SK-N-SH (cell line): ENCODE measurements around the gene WNT9B. TPM values are rescaled to one million over a fixed set of nuclear protein-coding genes. Genes with fewer than 3 reads are reported as not detected.

ENCODE experiments used
- CTCF ChIA-PET: fragments of 300-600, 350-600 bp; formaldehyde crosslinking; extraction: SDS; loops from one replicate; lab custom pipeline; 2021; lab: Yijun Ruan, JAX
- POLR2A ChIA-PET: fragments of 350-600 bp; sonication (Branson Sonifier 250); formaldehyde crosslinking; extraction: SDS; loops from one replicate; lab custom pipeline; 2020; ENCODE audit warnings: antibody characterized with exemption, inconsistent platforms; lab: Yijun Ruan, JAX
- DNase-seq: peaks from one replicate; pipeline ENCODE4 v3.0.0; 2012
- H2AFZ ChIP-seq: fragments of 200-600 bp; sonication (generic); 2 replicates; pipeline ENCODE4 v1.8.1; 2016; ENCODE audit warnings: antibody characterized with exemption, mild to moderate bottlenecking, low read depth
- H3F3A ChIP-seq: fragments of 200-600 bp; sonication (generic); replicated peaks from 2 replicates; pipeline ENCODE3; 2016; ENCODE audit warnings: antibody characterized with exemption, mild to moderate bottlenecking; ENCODE audit not compliant: insufficient read depth
- H3K27ac ChIP-seq, 2 experiments: fragments of 200-500 bp in 1 of 2; fragments of 200-600 bp in 1 of 2; sonication (Bioruptor generic) in 1 of 2; sonication (generic), shearing (Covaris generic) in 1 of 2; 2 replicates each; pipeline versions ENCODE4 v1.5.1 to v1.6.1; 2014 to 2016; ENCODE audit warnings: low read depth in 2 of 2, inconsistent platforms in 1 of 2, low read length in 1 of 2, mild to moderate bottlenecking in 1 of 2, mixed read lengths in 1 of 2
- H3K27me3 ChIP-seq: fragments of 200-600 bp; sonication (generic), shearing (Covaris generic); 2 replicates; pipeline ENCODE4 v1.6.1; 2016; ENCODE audit warnings: mixed run types; ENCODE audit not compliant: insufficient read depth
- H3K36me3 ChIP-seq, 2 experiments: fragments of 200-500 bp in 1 of 2; fragments of 200-600 bp in 1 of 2; sonication (Bioruptor generic) in 1 of 2; sonication (generic) in 1 of 2; replicated peaks in 1 of 2; 2 replicates each; pipeline versions ENCODE3 to v1.5.1; 2014 to 2016; ENCODE audit warnings: low read length in 1 of 2, mild to moderate bottlenecking in 1 of 2; ENCODE audit not compliant: insufficient read depth in 2 of 2, control insufficient read depth in 1 of 2
- H3K4me1 ChIP-seq, 2 experiments: fragments of 200-500 bp in 1 of 2; fragments of 200-600 bp in 1 of 2; sonication (Bioruptor generic) in 1 of 2; sonication (generic), shearing (Covaris generic) in 1 of 2; 2 replicates each; pipeline versions ENCODE4 v1.5.1 to v1.6.1; 2014 to 2016; ENCODE audit warnings: low read depth in 1 of 2, low read length in 1 of 2, mixed run types in 1 of 2; ENCODE audit not compliant: insufficient read depth in 2 of 2, control insufficient read depth in 1 of 2
- H3K4me2 ChIP-seq: fragments of 200-600 bp; sonication (generic), shearing (Covaris generic); 2 replicates; pipeline ENCODE4 v1.6.1; 2017; ENCODE audit warnings: mixed run types
- H3K4me3 ChIP-seq, 2 experiments: fragments of 200-500 bp in 1 of 2; fragments of 200-600 bp in 1 of 2; sonication (Bioruptor generic) in 1 of 2; sonication (generic), shearing (Covaris generic) in 1 of 2; 2 replicates each; pipeline versions ENCODE4 v1.5.1 to v1.8.1; 2014 to 2016; ENCODE audit warnings: low read depth in 2 of 2, inconsistent platforms in 1 of 2, low read length in 1 of 2, mild to moderate bottlenecking in 1 of 2, mixed read lengths in 1 of 2, moderate library complexity in 1 of 2
- H3K79me2 ChIP-seq: fragments of 200-600 bp; sonication (generic); 2 replicates; pipeline ENCODE4 v1.8.1; 2017; ENCODE audit warnings: mild to moderate bottlenecking; ENCODE audit not compliant: insufficient read depth
- H3K9ac ChIP-seq: fragments of 200-600 bp; sonication (generic); 2 replicates; pipeline ENCODE4 v1.6.1; 2017; ENCODE audit warnings: mixed run types
- H3K9me2 ChIP-seq: fragments of 200-600 bp; sonication (generic); 2 replicates; pipeline ENCODE4 v1.6.1; 2017; ENCODE audit warnings: mixed run types
- H3K9me3 ChIP-seq: fragments of 200-600 bp; sonication (generic); 2 replicates; pipeline ENCODE4 v1.6.1; 2017; ENCODE audit warnings: mixed run types, mild to moderate bottlenecking, moderate library complexity
- H4K20me1 ChIP-seq: fragments of 200-600 bp; sonication (generic); 2 replicates; pipeline ENCODE4 v1.6.1; 2017; ENCODE audit warnings: mild to moderate bottlenecking, mixed run types; ENCODE audit not compliant: insufficient read depth
- CTCF ChIP-seq: fragments of 200-600 bp; sonication (generic); IDR thresholded peaks from 2 replicates; pipeline ENCODE4 v1.6.1; 2017; ENCODE audit warnings: antibody characterized with exemption, mild to moderate bottlenecking, moderate library complexity
- ELF1 ChIP-seq: IDR thresholded peaks from 2 replicates; pipeline ENCODE4 v1.4.0; 2012
- FOSL2 ChIP-seq: IDR thresholded peaks from 2 replicates; pipeline ENCODE4 v1.4.0; 2012; ENCODE audit warnings: low read depth, mild to moderate bottlenecking, moderate library complexity, borderline replicate concordance
- FOXJ3 ChIP-seq: sonication (generic); formaldehyde crosslinking; IDR thresholded peaks from 2 replicates; pipeline ENCODE4 v1.5.1; 2020; ENCODE audit warnings: mild to moderate bottlenecking, missing genetic modification reagents
- MEF2A ChIP-seq: IDR thresholded peaks from 2 replicates; pipeline ENCODE4 v1.4.0; 2012; ENCODE audit warnings: low read depth, borderline replicate concordance
- NRF1 ChIP-seq: IDR thresholded peaks from 2 replicates; pipeline ENCODE4 v1.6.1; 2012; ENCODE audit warnings: low read depth, mild to moderate bottlenecking, low read length
- PBX3 ChIP-seq: IDR thresholded peaks from 2 replicates; pipeline ENCODE4; 2012
- POLR2AphosphoS5 ChIP-seq: IDR thresholded peaks from 2 replicates; pipeline ENCODE4 v1.6.1; 2012; ENCODE audit warnings: low read depth, low read length
- RCOR1 ChIP-seq: fragments of 150-350 bp; IDR thresholded peaks from 2 replicates; pipeline ENCODE4 v1.6.1; 2017; ENCODE audit warnings: antibody characterized with exemption, low read length
- RFX5 ChIP-seq: IDR thresholded peaks from 2 replicates; pipeline ENCODE4 v1.6.1; 2012; ENCODE audit warnings: mild to moderate bottlenecking, improper control_type of control experiment, low read length
- TAF1 ChIP-seq: IDR thresholded peaks from 2 replicates; pipeline ENCODE4 v1.6.1; 2012; ENCODE audit warnings: low read depth, mild to moderate bottlenecking, low read length, moderate library complexity, borderline replicate concordance
- TCF12 ChIP-seq: IDR thresholded peaks from 2 replicates; pipeline ENCODE4 v1.4.0; 2012
- TEAD4 ChIP-seq: IDR thresholded peaks from 2 replicates; pipeline ENCODE4 v1.4.0; 2012; ENCODE audit warnings: mild to moderate bottlenecking, borderline replicate concordance; ENCODE audit not compliant: insufficient read depth
- YY1 ChIP-seq: IDR thresholded peaks from 2 replicates; pipeline ENCODE4 v1.4.0; 2012; ENCODE audit warnings: low read depth, mild to moderate bottlenecking
- whole genome bisulfite sequencing: methylation state at CpG from one replicate; pipeline ENCODE4 v1.1.6; 2017; ENCODE audit warnings: low lambda C conversion rate; 5-methylcytosine and 5-hydroxymethylcytosine counted together
- polyA plus RNA-seq, 3 experiments: library from polyadenylated mRNA; depleted of rRNA; stranded (reverse); fragments of >200 nt; gene quantifications; 2 replicates each; pipeline ENCODE4 v1.2.3, GENCODE V29; 2012

Gene WNT9B
- polyA plus RNA-seq, 1 of the 3 experiments (the other 2 are of a cell fraction): not detected

- ChIA-PET POLR2A (no interaction called here), CTCF (interaction anchor here (0.8 to 7.1 kb wide), 4 partner anchors 45 to 59 kb away, joined by 3 to 34 read pairs (median 6); no protein-coding TSS in a partner anchor)
- no peaks in the 10 kb centered on the region for H3F3A ChIP-seq
- no peak overlapping the region for H3K4me2 ChIP-seq
- H3K9me3 ChIP-seq: no peaks in the 10 kb centered on the region
- H3K9me2 ChIP-seq: no peaks in the 10 kb centered on the region
- H3K36me3 ChIP-seq: no peaks in the 10 kb centered on the region
- no peak overlapping the region for H3K4me3 ChIP-seq
- H4K20me1 ChIP-seq: no peaks in the 10 kb centered on the region
- no peak for TF ChIP-seq FOSL2
- no peak for TF ChIP-seq NRF1
- TF ChIP-seq MEF2A: no peak
- no peak for TF ChIP-seq FOXJ3 (CRISPR knock-in tag)
- no peak overlapping the region for H3K27ac ChIP-seq
- H3K4me1 ChIP-seq: no peaks in the 10 kb centered on the region; a peak in 1 of 4 replicates
- peaks cover 36% of the 10 kb centered on the region for H3K27me3 ChIP-seq
- 61% methylated on average over 20 of the region's 29 CpGs for WGBS
- no peak for DNase-seq
- no peak overlapping the region for H3K9ac ChIP-seq
- H3K79me2 ChIP-seq: no peaks in the 10 kb centered on the region
- H2AFZ ChIP-seq: no peak overlapping the region
Measured at GRCh38 chr17:46894476-46895151, 43.2 kb downstream of the WNT9B start.

- no peaks in the 10 kb centered on the region for H4K20me1 ChIP-seq
- H3K4me2 ChIP-seq: no peak overlapping the region
- whole genome bisulfite sequencing: 72% methylated on average over 8 of the region's 9 CpGs
- no peaks in the 10 kb centered on the region; a peak in 1 of 4 replicates for H3K4me1 ChIP-seq
- no peak for DNase-seq
- no peak overlapping the region for H3K4me3 ChIP-seq
- H3K27ac ChIP-seq: no peak overlapping the region
- no peak for TF ChIP-seq TEAD4
- TF ChIP-seq POLR2AphosphoS5: no peak
- TF ChIP-seq YY1: no peak
- TF ChIP-seq FOXJ3 (CRISPR knock-in tag): no peak
- H3F3A ChIP-seq: no peaks in the 10 kb centered on the region
- H3K9me2 ChIP-seq: no peaks in the 10 kb centered on the region
- CTCF ChIA-PET: interaction anchor here (0.8 to 7.1 kb wide), 4 partner anchors 44 to 60 kb away, joined by 3 to 34 read pairs (median 6); no protein-coding TSS in a partner anchor
- no peak overlapping the region for H2AFZ ChIP-seq
- H3K36me3 ChIP-seq: no peaks in the 10 kb centered on the region
- POLR2A ChIA-PET: no interaction called here
- H3K9ac ChIP-seq: no peak overlapping the region
- no peaks in the 10 kb centered on the region for H3K79me2 ChIP-seq
- H3K9me3 ChIP-seq: no peaks in the 10 kb centered on the region
- H3K27me3 ChIP-seq: peaks cover 36% of the 10 kb centered on the region
Measured at GRCh38 chr17:46895171-46895570, 43.8 kb downstream of the WNT9B start.

- TF ChIP-seq YY1: no peak
- no peak for TF ChIP-seq RCOR1
- TF ChIP-seq RFX5: no peak
- TF ChIP-seq ELF1: no peak
- no peak for TF ChIP-seq CTCF
- no peak for TF ChIP-seq TAF1
- TF ChIP-seq FOSL2: no peak
- TF ChIP-seq PBX3: no peak
- TF ChIP-seq TCF12: no peak
- WGBS: 51% methylated on average over 9 of the region's 9 CpGs
- DNase-seq: no peak
Measured at GRCh38 chr17:46896991-46897390, 45.6 kb downstream of the WNT9B start.

More at GRCh38 chr17:46896991-46897390, 45.6 kb downstream of the WNT9B start:
- Histone ChIP-seq H3K36me3 (no peaks in the 10 kb centered on the region), H3K9me3 (no peaks in the 10 kb centered on the region), H3K9ac (no peak overlapping the region), H4K20me1 (no peaks in the 10 kb centered on the region), H3K27ac (no peak overlapping the region), H3K4me1 (no peaks in the 10 kb centered on the region; a peak in 1 of 4 replicates), H2AFZ (no peak overlapping the region), H3F3A (no peaks in the 10 kb centered on the region), H3K4me3 (no peak overlapping the region), H3K27me3 (peaks cover 40% of the 10 kb centered on the region), H3K79me2 (no peaks in the 10 kb centered on the region), H3K9me2 (no peaks in the 10 kb centered on the region), H3K4me2 (no peak overlapping the region)
- CTCF ChIA-PET: interaction anchor here (0.6 to 1.1 kb wide), 2 partner anchors 10 to 11 kb away, joined by 3 to 4 read pairs; no protein-coding TSS in a partner anchor
- POLR2A ChIA-PET: interaction anchor here (0.5 kb wide), 1 partner anchor 13 kb away, joined by 3 read pairs; no protein-coding TSS in a partner anchor
